GM13977 (cell line): Measurements from ENCODE around the gene MLH3.
"Not testable (repeated sequence)": the region's sequence is repeated elsewhere in the genome, so short reads cannot be mapped to it uniquely, and the experiment has no call there.

Experiments used
- DNase-seq: peaks from one replicate; pipeline ENCODE4 v3.0.0; 2012; ENCODE audit warnings: low spot score
- CTCF ChIP-seq: IDR thresholded peaks from 2 replicates; pipeline ENCODE4 v1.5.1; 2012; ENCODE audit warnings: mild to moderate bottlenecking, control low read depth; ENCODE audit not compliant: insufficient read depth; ENCODE audit errors: extremely low read depth, missing control alignments
- in situ Hi-C: fragments of 300-500 bp; cut with MboI; formaldehyde crosslinking; loops from one replicate; pipeline ENCODE4 v1.12.0; 2022; ENCODE audit warnings: low sequenced_read_pairs, low pct_unique_long_range_greater_than_20kb, mixed read lengths, inconsistent platforms; ENCODE audit not compliant: unreplicated experiment

The MLH3 gene

GRCh38 chr14:75003250-75004027 is 47.8 kb downstream of the MLH3 start:
- DNase-seq: no peak
- TF ChIP-seq CTCF: no peak
- in situ Hi-C loops: no loop called here

- no peak for TF ChIP-seq CTCF
- in situ Hi-C loops: no loop called here
- peak; percentile 95 for DNase-seq
Observed at GRCh38 chr14:75002392-75003249, 48.6 kb downstream of the MLH3 start, which contains the start of gene EIF2B2. EIF2B2 (plus strand) TSS chr14:75002921; CDS start chr14:75002991, 70 bp downstream.

- DNase-seq: no peak
- in situ Hi-C loops: no loop called here
- TF ChIP-seq CTCF: no peak
Observed at GRCh38 chr14:75001899-75002298, 49.4 kb downstream of the MLH3 start.

GRCh38 chr14:75001261-75001660 is 50.0 kb downstream of the MLH3 start:
- no peak for DNase-seq
- in situ Hi-C loops: no loop called here
- TF ChIP-seq CTCF: no peak

- DNase-seq, in situ Hi-C loops: not testable (repeated sequence)
Observed at GRCh38 chr14:74995781-74996180, 55.5 kb downstream of the MLH3 start.

- in situ Hi-C loops, DNase-seq: not testable (repeated sequence)
Observed at GRCh38 chr14:74994182-74994581, 57.1 kb downstream of the MLH3 start.

- no peak for DNase-seq
- in situ Hi-C loops: no loop called here
- TF ChIP-seq CTCF: no peak
Observed at GRCh38 chr14:74988993-74989392, 62.3 kb downstream of the MLH3 start.
